Bronchial epithelial cell (primary cell): ENCODE data around the gene MAJIN. TPM values are rescaled to one million over a fixed set of nuclear protein-coding genes. Genes with fewer than 3 reads are reported as not detected.
"Not testable (repeated sequence)": the region's sequence is repeated elsewhere in the genome, so short reads cannot be mapped to it uniquely, and the experiment has no call there.

Experiments
- DNase-seq: peaks from one replicate; pipeline ENCODE4 v3.0.0-alpha.2; 2010; ENCODE audit warnings: low read depth
- FAIRE-seq: peaks from 2 replicates; lab custom pipeline; 2011; peaks lifted over from hg19 to GRCh38; lab: Jason Lieb, UNC
- H3K27me3 ChIP-seq: 2 replicates; pipeline ENCODE4 v1.5.1; 2011; ENCODE audit warnings: low read length; ENCODE audit not compliant: control insufficient read depth, insufficient read depth
- H3K36me3 ChIP-seq: 2 replicates; pipeline ENCODE4 v1.5.1; 2011; ENCODE audit warnings: low read length; ENCODE audit not compliant: control insufficient read depth, insufficient read depth
- H3K4me3 ChIP-seq: 2 replicates; pipeline ENCODE4 v1.5.1; 2011; ENCODE audit warnings: mild to moderate bottlenecking, low read depth, low read length, control low read depth
- CTCF ChIP-seq: IDR thresholded peaks from 2 replicates; pipeline ENCODE4 v1.5.1; 2011; ENCODE audit warnings: mild to moderate bottlenecking, moderate library complexity, low read length, control low read depth, inconsistent platforms; ENCODE audit not compliant: insufficient read depth, severe bottlenecking
- total RNA-seq: library from RNA; depleted of rRNA; stranded (reverse); fragments of >200 nt; gene quantifications from 2 replicates; pipeline ENCODE4 v1.2.1, GENCODE V29; 2014

MAJIN gene
- total RNA-seq, 1 donor from 2014 or later, result not detected

- no peak overlapping the region for H3K4me3 ChIP-seq
- TF ChIP-seq CTCF, result no peak
- no peaks in the 10 kb centered on the region for H3K36me3 ChIP-seq
- no peaks in the 10 kb centered on the region for H3K27me3 ChIP-seq
- peak; percentile 7 for DNase-seq
- FAIRE-seq, result no peak
Observed at GRCh38 chr11:65008016-65008415, 36.1 kb upstream of the MAJIN start.

- DNase-seq, H3K27me3 ChIP-seq, H3K36me3 ChIP-seq, H3K4me3 ChIP-seq, FAIRE-seq: not testable (repeated sequence)
Observed at GRCh38 chr11:65003968-65004367, 32.1 kb upstream of the MAJIN start.

- no peak overlapping the region for H3K4me3 ChIP-seq
- no peaks in the 10 kb centered on the region for H3K27me3 ChIP-seq
- no peaks in the 10 kb centered on the region for H3K36me3 ChIP-seq
- no peak for TF ChIP-seq CTCF
- FAIRE-seq (no peak), DNase-seq (peak; percentile 38)
Observed at GRCh38 chr11:65003282-65003681, 31.4 kb upstream of the MAJIN start.

GRCh38 chr11:65002706-65003105 is 30.8 kb upstream of the MAJIN start:
- FAIRE-seq (no peak), DNase-seq (no peak)
- H3K4me3 ChIP-seq, result no peak overlapping the region
- H3K27me3 ChIP-seq, result no peaks in the 10 kb centered on the region
- no peaks in the 10 kb centered on the region for H3K36me3 ChIP-seq
- TF ChIP-seq CTCF, result no peak

GRCh38 chr11:64999478-64999877 is 27.6 kb upstream of the MAJIN start:
- Histone ChIP-seq H3K4me3 (no peak overlapping the region), H3K27me3 (no peaks in the 10 kb centered on the region), H3K36me3 (no peaks in the 10 kb centered on the region)
- FAIRE-seq, result no peak
- no peak for TF ChIP-seq CTCF
- DNase-seq, result no peak

- FAIRE-seq, result no peak
- H3K4me3 ChIP-seq, result no peak overlapping the region
- H3K36me3 ChIP-seq, result no peaks in the 10 kb centered on the region
- H3K27me3 ChIP-seq, result no peaks in the 10 kb centered on the region
- no peak for DNase-seq
- no peak for TF ChIP-seq CTCF
Observed at GRCh38 chr11:64998690-64999431, 27.0 kb upstream of the MAJIN start.
